Testis (tissue), 3 donors: ENCODE results near the gene RNF17. TPM values are rescaled to one million over a fixed set of nuclear protein-coding genes. Genes with fewer than 3 reads are reported as not detected.

Experiments used
- DNase-seq: peaks from one replicate; pipeline ENCODE4 v3.0.0-alpha.2; 2019
- H3K27ac ChIP-seq, 2 donors: fragments of 200-600 bp; sonication (generic); one replicate each; pipeline ENCODE4 v1.5.1; 2019
- H3K27me3 ChIP-seq: fragments of 200-600 bp; sonication (generic); one replicate; pipeline ENCODE4 v1.5.1; 2019
- H3K36me3 ChIP-seq: fragments of 200-600 bp; sonication (generic); one replicate; pipeline ENCODE4 v1.5.1; 2017; ENCODE audit warnings: low read depth; ENCODE audit errors: missing control alignments
- H3K4me1 ChIP-seq: fragments of 200-600 bp; sonication (generic); one replicate; pipeline ENCODE4 v1.5.1; 2019
- H3K4me3 ChIP-seq, 2 donors: fragments of 200-600 bp; sonication (generic); one replicate each; pipeline ENCODE4 v1.5.1; 2017 to 2019
- H3K9me3 ChIP-seq: fragments of 200-600 bp; sonication (generic); one replicate; pipeline ENCODE4 v1.5.1; 2017
- POLR2A ChIP-seq: fragments of 450-650 bp; IDR thresholded peaks from one replicate; pipeline ENCODE4 v1.6.1; 2017; ENCODE audit warnings: antibody characterized with exemption, mild to moderate bottlenecking, moderate library complexity
- WGBS, 2 donors: methylation state at CpG; one replicate each; pipeline ENCODE4 v1.1.5; 2018; 5-methylcytosine and 5-hydroxymethylcytosine counted together
- intact Hi-C: fragments of 100-400 bp; cut with DNase I; formaldehyde crosslinking; loops from one replicate; pipeline ENCODE4 v1.15.1; 2023; ENCODE audit warnings: low total_unique reads
- polyA plus RNA-seq: library from polyadenylated mRNA; stranded (reverse); fragments of 350-450 nt; fragmentation: Illumina TruSeq; extraction: RNeasy Lipid Tissue Mini Kit (QIAGEN cat#74804); gene quantifications from one replicate; pipeline ENCODE4 v1.2.3, GENCODE V29; 2014; ENCODE audit warnings: low read depth, low replicate concordance; ENCODE audit not compliant: insufficient read depth
- total RNA-seq, 2 donors: library from RNA; depleted of rRNA; stranded (reverse); fragments of >200 nt; gene quantifications; one replicate each; pipeline ENCODE4 v1.2.3, GENCODE V29; 2016
- TF ChIP-seq, protein P1 (sequence below), 3 experiments: fragments of 450-650 bp in 2 of 3; fragments of 200-600 bp in 1 of 3; sonication (generic) in 1 of 3; IDR thresholded peaks; one replicate each; pipeline ENCODE4 v1.5.1; 2016 to 2019; ENCODE audit warnings: antibody characterized with exemption in 3 of 3, mild to moderate bottlenecking in 2 of 3, moderate library complexity in 1 of 3

RNF17 gene
- total and polyA plus RNA-seq, 3 donors from 2014 or later: 29.6 to 52.8 (median 36.9) TPM

DNA sequence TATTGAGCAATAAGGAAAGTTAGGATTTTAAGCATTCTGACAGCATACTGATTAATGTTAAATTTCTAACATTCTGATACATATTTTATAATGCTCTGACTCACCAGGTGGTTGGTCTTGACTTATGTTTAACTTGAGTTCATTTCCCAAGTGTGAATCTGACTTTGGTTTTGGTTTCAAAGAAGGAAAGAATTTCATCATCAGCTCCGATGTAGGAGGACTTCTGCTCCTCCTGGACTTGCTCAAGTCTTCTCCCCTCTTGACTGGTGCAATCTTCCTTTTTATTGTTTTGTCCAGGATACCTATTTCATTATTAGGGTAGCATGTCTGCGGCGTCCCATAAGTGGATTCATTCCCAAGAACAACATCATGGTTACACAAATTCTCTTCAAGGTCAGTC, 141.3 kb downstream of the RNF17 start:
- TF ChIP-seq, protein P1, sequence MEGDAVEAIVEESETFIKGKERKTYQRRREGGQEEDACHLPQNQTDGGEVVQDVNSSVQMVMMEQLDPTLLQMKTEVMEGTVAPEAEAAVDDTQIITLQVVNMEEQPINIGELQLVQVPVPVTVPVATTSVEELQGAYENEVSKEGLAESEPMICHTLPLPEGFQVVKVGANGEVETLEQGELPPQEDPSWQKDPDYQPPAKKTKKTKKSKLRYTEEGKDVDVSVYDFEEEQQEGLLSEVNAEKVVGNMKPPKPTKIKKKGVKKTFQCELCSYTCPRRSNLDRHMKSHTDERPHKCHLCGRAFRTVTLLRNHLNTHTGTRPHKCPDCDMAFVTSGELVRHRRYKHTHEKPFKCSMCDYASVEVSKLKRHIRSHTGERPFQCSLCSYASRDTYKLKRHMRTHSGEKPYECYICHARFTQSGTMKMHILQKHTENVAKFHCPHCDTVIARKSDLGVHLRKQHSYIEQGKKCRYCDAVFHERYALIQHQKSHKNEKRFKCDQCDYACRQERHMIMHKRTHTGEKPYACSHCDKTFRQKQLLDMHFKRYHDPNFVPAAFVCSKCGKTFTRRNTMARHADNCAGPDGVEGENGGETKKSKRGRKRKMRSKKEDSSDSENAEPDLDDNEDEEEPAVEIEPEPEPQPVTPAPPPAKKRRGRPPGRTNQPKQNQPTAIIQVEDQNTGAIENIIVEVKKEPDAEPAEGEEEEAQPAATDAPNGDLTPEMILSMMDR (IDR thresholded peaks at IDR 0.05): no peak
- no peak for TF ChIP-seq POLR2A
- Histone ChIP-seq H3K9me3 (no peaks in the 10 kb centered on the region), H3K4me1 (no peaks in the 10 kb centered on the region), H3K27ac (no peak overlapping the region), H3K4me3 (no peak overlapping the region), H3K36me3 (no peaks in the 10 kb centered on the region), H3K27me3 (no peaks in the 10 kb centered on the region)
- WGBS, 2 donors: 97% methylated on average over 3 of the region's 3 CpGs
- intact Hi-C loops: no loop called here
- DNase-seq: no peak

DNA sequence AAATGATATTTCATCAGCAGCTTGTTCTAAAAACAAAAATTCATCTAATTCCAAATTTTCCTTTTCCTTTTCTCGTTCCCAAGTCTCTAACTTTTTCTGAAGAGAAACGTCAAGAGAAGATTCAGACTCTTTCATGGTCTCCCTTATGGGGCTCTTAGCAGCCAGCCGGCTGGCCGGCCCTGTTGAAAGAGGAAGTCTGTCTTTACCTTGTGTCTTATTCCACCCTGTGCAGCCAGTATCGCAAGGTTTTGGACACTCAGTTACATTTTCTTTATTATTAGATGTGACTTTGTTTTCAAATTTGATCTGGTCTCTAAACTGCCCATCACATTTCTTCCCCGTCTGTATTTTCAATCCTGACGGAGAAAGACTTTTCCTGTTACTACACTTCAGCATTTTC, 142.3 kb downstream of the RNF17 start:
- no peak overlapping the region for H3K27ac ChIP-seq
- no peaks in the 10 kb centered on the region for H3K4me1 ChIP-seq
- TF ChIP-seq, protein P1 (IDR thresholded peaks at IDR 0.05): no peak
- no peak for TF ChIP-seq POLR2A
- no peak for DNase-seq
- intact Hi-C loops: no loop called here
- H3K4me3 ChIP-seq: no peak overlapping the region
- H3K9me3 ChIP-seq: no peaks in the 10 kb centered on the region
- H3K36me3 ChIP-seq: no peaks in the 10 kb centered on the region
- 93 to 96% methylated on average over 7 of the region's 7 CpGs for WGBS, 2 donors
- H3K27me3 ChIP-seq: no peaks in the 10 kb centered on the region

- H3K27me3 ChIP-seq: no peaks in the 10 kb centered on the region
- TF ChIP-seq, protein P1 (IDR thresholded peaks at IDR 0.05): no peak
- no peak overlapping the region for H3K27ac ChIP-seq
- DNase-seq: no peak
- intact Hi-C loops: no loop called here
- no peaks in the 10 kb centered on the region for H3K4me1 ChIP-seq
- no peaks in the 10 kb centered on the region for H3K9me3 ChIP-seq
- 95 to 98% methylated on average over 2 of the region's 2 CpGs for WGBS, 2 donors
- H3K36me3 ChIP-seq: no peaks in the 10 kb centered on the region
- H3K4me3 ChIP-seq: no peak overlapping the region
Measured at GRCh38 chr13:24910502-24911132, 146.6 kb downstream of the RNF17 start.

DNA sequence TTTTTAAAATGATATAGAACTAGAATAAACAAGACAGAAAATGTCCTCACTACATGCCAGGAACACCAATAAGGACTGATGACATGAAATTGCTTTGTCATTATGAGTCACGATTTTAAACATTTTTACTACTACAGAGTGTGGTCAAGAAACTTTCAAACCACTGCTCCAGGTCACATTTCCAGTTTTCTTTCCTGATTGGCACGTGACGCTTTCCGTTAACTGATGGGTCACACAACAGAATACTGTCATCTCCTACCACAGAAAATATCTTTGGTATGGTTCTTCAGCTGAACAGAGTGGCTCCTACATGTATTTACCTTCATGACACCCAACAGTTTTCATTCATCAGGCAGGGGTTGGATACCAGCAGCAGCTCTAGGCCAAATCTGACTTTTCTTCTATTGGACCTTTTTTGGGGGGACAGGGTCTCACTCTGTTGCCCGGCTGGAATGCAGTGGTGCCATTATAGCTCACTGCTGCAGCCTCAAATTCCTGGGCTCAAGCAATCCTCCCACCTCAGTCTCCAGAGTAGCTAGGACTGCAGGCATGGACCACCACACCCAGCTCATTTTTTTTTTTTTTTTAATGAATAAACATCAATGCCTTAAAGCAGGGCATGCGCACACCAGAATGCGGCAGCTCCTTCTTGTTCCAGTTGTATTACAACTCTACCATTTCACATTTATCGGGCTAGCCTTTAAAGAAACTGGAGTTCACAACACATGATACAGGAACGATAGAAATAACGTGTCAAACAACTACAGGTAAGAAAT, 147.4 kb downstream of the RNF17 start:
- no peaks in the 10 kb centered on the region for H3K36me3 ChIP-seq
- 87 to 95% methylated on average over 10 of the region's 10 CpGs for WGBS, 2 donors
- intact Hi-C loops: no loop called here
- H3K27ac ChIP-seq: no peak overlapping the region
- H3K4me1 ChIP-seq: no peaks in the 10 kb centered on the region
- no peaks in the 10 kb centered on the region for H3K9me3 ChIP-seq
- TF ChIP-seq, protein P1 (IDR thresholded peaks at IDR 0.05): no peak
- no peak for TF ChIP-seq POLR2A
- DNase-seq: no peak
- no peaks in the 10 kb centered on the region for H3K27me3 ChIP-seq
- no peak overlapping the region for H3K4me3 ChIP-seq

DNA sequence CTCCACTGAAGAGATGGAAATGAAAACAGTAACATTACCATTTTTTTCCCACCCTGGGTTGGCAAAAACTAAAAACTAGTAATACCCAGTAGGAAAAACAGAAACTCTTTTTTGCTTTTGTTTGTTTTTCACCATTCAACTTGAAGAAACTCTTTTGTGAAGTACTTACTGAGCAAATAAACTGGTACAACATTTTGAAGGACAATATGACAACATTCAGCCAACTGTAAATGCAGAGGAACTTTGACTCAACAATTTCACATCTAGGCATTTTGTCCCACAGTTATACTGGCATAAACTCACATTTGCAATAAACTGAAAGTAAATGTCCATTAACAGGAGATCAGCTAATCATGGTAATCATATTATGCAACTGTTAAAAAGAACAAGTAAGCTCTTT, 152.5 kb downstream of the RNF17 start:
- no peaks in the 10 kb centered on the region for H3K27me3 ChIP-seq
- no peaks in the 10 kb centered on the region for H3K36me3 ChIP-seq
- no peak for DNase-seq
- no peaks in the 10 kb centered on the region for H3K4me1 ChIP-seq
- intact Hi-C loops: no loop called here
- TF ChIP-seq POLR2A: no peak
- TF ChIP-seq, protein P1 (IDR thresholded peaks at IDR 0.05): no peak
- H3K27ac ChIP-seq: no peak overlapping the region
- no peak overlapping the region for H3K4me3 ChIP-seq
- no peaks in the 10 kb centered on the region for H3K9me3 ChIP-seq
